OCI-LY1 (cell line): ENCODE measurements around the gene PRMT5.

ENCODE experiments used
- CTCF ChIP-seq: fragments of 200-600 bp; sonication (generic), shearing (Covaris generic); IDR thresholded peaks from 2 replicates; pipeline ENCODE4 v1.5.1; 2017; ENCODE audit warnings: mild to moderate bottlenecking, antibody characterized with exemption, low read length, moderate library complexity, mixed read lengths
- EZH2 ChIP-seq: fragments of 200-600 bp; sonication (generic), shearing (Covaris generic); IDR thresholded peaks from 2 replicates; pipeline ENCODE4 v1.8.0; 2017; ENCODE audit warnings: borderline replicate concordance, mixed run types, mild to moderate bottlenecking, antibody characterized with exemption, low read length, moderate library complexity, mixed read lengths

GRCh38 chr14:22977684-22978486 is 48.7 kb upstream of the PRMT5 start:
- no peak for TF ChIP-seq CTCF
- TF ChIP-seq EZH2: no peak
